Neutrophil (primary cell): ENCODE measurements around the gene FZD10.

ENCODE experiments used
- H3K27ac ChIP-seq: fragments of 200-600 bp; sonication (generic); 2 replicates; pipeline ENCODE4 v1.5.1; 2016; ENCODE audit warnings: mild to moderate bottlenecking, moderate library complexity
- H3K27me3 ChIP-seq: fragments of 200-600 bp; sonication (generic); 2 replicates; pipeline ENCODE4 v1.6.0; 2016; ENCODE audit warnings: mild to moderate bottlenecking
- H3K36me3 ChIP-seq: fragments of 200-600 bp; sonication (generic); 2 replicates; pipeline ENCODE4 v1.5.1; 2017
- H3K4me1 ChIP-seq, 2 experiments: fragments of 200-600 bp in 1 of 2; sonication (generic) in 1 of 2; 1 replicate in 1 of 2; 2 replicates in 1 of 2; pipeline versions ENCODE4 v1.5.1 to v1.6.1; 2013 to 2016; ENCODE audit warnings: low read depth in 1 of 2, low read length in 1 of 2, mild to moderate bottlenecking in 1 of 2, moderate library complexity in 1 of 2; ENCODE audit not compliant: control insufficient read depth in 1 of 2, insufficient read depth in 1 of 2
- H3K4me3 ChIP-seq, 2 experiments: fragments of 200-600 bp in 1 of 2; sonication (generic) in 1 of 2; 1 replicate in 1 of 2; 2 replicates in 1 of 2; pipeline ENCODE4 v1.5.1; 2013 to 2016; ENCODE audit warnings: low read depth in 1 of 2, low read length in 1 of 2, mild to moderate bottlenecking in 1 of 2, moderate library complexity in 1 of 2
- H3K9me3 ChIP-seq: fragments of 200-600 bp; sonication (generic); 2 replicates; pipeline ENCODE4 v1.5.1; 2016
- CTCF ChIP-seq: fragments of 200-600 bp; sonication (generic); IDR thresholded peaks from 2 replicates; pipeline ENCODE4 v1.5.1; 2016; ENCODE audit warnings: antibody characterized with exemption

The FZD10 gene

GRCh38 chr12:130161261-130162243, 712 bp upstream of the FZD10 start:
- TF ChIP-seq CTCF = no peak
- peaks cover 100% of the 10 kb centered on the region for H3K27me3 ChIP-seq
- no peak overlapping the region for H3K4me3 ChIP-seq

GRCh38 chr12:130162745-130163460, 639 bp downstream of the FZD10 start:
- Histone ChIP-seq H3K27me3 (peaks cover 94% of the 10 kb centered on the region), H3K9me3 (no peaks in the 10 kb centered on the region), H3K27ac (no peak overlapping the region), H3K4me3 (no peak overlapping the region), H3K36me3 (no peaks in the 10 kb centered on the region), H3K4me1 (no peaks in the 10 kb centered on the region)
- TF ChIP-seq CTCF = no peak

More at GRCh38 chr12:130161261-130162243, 712 bp upstream of the FZD10 start:
- Histone ChIP-seq H3K27ac (no peak overlapping the region), H3K36me3 (no peaks in the 10 kb centered on the region), H3K9me3 (no peaks in the 10 kb centered on the region), H3K4me1 (no peaks in the 10 kb centered on the region)

- H3K4me1 ChIP-seq = no peaks in the 10 kb centered on the region
- peaks cover 91% of the 10 kb centered on the region for H3K27me3 ChIP-seq
These were observed 1.4 kb downstream of the FZD10 start for GRCh38 chr12:130163461-130164215.

GRCh38 chr12:130164216-130164542, 1.9 kb downstream of the FZD10 start:
- Histone ChIP-seq H3K36me3 (no peaks in the 10 kb centered on the region), H3K4me1 (no peaks in the 10 kb centered on the region), H3K9me3 (no peaks in the 10 kb centered on the region), H3K27ac (no peak overlapping the region), H3K27me3 (peaks cover 91% of the 10 kb centered on the region), H3K4me3 (no peak overlapping the region)
- TF ChIP-seq CTCF = no peak

More at GRCh38 chr12:130163461-130164215, 1.4 kb downstream of the FZD10 start:
- Histone ChIP-seq H3K9me3 (no peaks in the 10 kb centered on the region), H3K4me3 (no peak overlapping the region), H3K36me3 (no peaks in the 10 kb centered on the region), H3K27ac (no peak overlapping the region)
- TF ChIP-seq CTCF = no peak

GRCh38 chr12:130164936-130165335, 2.7 kb downstream of the FZD10 start:
- H3K4me1 ChIP-seq = no peaks in the 10 kb centered on the region
- no peak overlapping the region for H3K4me3 ChIP-seq
- H3K27me3 ChIP-seq = peaks cover 88% of the 10 kb centered on the region
- TF ChIP-seq CTCF = no peak
- H3K9me3 ChIP-seq = no peaks in the 10 kb centered on the region
- no peak overlapping the region for H3K27ac ChIP-seq
- no peaks in the 10 kb centered on the region for H3K36me3 ChIP-seq
